ENCODE measurements around the gene OLFM1.

OLFM1 gene

DNA sequence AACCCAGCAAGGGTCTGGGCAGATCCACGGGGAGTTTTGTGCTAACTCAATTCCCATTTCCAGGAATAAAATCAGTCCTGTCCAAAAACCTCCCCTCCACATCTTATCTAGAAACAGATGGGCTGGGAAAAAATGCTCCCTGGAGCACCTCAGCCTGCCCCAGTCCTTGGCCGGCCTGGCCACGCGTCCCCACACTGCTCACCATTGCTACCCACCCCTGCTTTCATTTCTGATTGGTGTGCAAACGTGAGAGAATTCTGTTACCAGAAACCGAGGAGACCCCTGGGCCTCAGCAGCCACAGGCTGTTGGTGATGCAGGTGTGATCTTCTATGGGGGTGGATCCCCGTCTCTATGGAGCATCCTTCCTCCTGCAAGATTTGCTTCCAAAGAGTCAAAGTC is 38.0 kb upstream of the OLFM1 start:
- no peak overlapping the region for H3K4me3 ChIP-seq (ENCODE audit: low read depth, low read length)
- TF ChIP-seq, protein P1, sequence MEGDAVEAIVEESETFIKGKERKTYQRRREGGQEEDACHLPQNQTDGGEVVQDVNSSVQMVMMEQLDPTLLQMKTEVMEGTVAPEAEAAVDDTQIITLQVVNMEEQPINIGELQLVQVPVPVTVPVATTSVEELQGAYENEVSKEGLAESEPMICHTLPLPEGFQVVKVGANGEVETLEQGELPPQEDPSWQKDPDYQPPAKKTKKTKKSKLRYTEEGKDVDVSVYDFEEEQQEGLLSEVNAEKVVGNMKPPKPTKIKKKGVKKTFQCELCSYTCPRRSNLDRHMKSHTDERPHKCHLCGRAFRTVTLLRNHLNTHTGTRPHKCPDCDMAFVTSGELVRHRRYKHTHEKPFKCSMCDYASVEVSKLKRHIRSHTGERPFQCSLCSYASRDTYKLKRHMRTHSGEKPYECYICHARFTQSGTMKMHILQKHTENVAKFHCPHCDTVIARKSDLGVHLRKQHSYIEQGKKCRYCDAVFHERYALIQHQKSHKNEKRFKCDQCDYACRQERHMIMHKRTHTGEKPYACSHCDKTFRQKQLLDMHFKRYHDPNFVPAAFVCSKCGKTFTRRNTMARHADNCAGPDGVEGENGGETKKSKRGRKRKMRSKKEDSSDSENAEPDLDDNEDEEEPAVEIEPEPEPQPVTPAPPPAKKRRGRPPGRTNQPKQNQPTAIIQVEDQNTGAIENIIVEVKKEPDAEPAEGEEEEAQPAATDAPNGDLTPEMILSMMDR (IDR thresholded peaks at IDR 0.05; ENCODE audit: low read depth, low read length): no peak

DNA sequence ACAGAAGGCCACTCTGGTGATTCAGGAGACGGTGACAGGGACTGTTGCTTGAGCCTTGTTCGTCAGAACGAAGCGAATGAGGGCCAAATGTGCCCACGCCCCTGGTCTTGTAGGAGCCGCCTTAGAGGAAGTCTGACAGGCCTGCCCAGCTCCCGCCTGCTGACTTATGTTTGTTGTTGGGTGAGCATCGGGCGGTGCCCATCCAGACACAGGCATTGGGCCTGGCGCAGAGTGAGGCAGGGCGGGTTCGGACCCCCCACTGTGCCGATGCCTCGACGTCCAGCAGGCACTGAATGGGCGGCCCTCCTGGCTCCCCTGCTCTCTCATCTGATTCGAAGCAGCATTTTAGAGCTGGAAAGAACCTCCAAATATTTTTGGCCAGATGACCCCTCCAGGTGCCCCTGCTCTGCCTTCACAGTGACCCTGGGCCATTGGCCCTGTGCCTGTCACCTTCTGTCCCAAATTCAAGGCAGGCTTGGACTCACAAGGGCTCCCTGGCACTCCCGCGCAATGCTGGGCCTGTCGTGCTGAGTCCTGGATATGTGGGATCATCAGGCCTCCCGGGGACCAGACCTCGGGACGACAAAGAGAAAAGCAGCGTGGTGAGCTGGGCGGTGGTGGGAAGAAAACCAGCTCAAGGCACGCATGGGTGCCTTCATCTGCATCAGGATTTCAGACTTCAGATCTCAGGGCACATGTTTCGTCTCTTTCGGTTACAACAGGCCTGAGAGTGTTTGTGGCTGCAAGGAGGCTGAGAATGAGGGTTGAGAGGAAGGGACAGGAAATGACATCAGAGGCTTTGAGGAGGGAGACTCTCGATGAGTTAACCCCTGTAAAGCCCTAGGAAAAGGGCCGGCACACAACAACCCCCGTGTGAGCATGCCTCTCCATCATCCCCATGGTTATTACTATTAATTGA is 37.1 kb upstream of the OLFM1 start:
- H3K4me3 ChIP-seq (ENCODE audit: low read depth, low read length): no peak overlapping the region
- TF ChIP-seq, protein P1 (IDR thresholded peaks at IDR 0.05; ENCODE audit: low read depth, low read length): no peak

DNA sequence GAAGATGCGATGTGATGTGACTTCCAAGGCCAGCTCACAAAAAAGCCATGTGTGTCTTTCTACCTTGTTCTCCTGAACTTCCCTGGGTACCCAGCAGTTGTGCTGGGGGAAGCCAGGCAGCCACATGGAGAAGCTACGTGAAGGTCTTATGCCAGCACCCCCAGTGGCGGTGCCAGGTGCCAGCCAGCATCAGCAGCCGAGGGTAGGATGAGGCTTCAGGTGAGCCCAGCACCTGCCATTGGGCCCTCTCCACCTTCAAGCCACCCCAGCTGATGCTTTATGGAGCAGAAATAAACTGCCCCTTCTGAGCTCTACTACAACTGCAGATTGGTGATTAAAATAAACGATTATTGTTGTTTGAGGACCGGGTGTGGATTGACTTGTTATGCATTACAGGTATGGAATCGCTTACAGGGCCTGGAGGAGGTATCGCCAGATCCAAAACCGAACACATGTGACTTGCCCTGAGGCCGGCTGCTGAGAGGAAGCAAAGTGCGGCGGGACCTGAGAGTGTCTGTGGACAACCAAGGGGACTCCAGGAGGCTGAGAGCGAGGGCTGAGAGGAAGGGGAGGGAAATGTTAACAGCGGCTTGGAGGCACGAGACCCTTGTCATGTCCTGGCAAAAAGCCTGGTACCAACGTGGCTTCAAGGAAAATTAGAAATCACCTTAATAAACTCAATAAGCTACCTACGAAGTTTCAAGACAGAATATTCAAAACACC is 36.0 kb upstream of the OLFM1 start:
- TF ChIP-seq, protein P1 (IDR thresholded peaks at IDR 0.05; ENCODE audit: low read depth, low read length): no peak
- no peak overlapping the region for H3K4me3 ChIP-seq (ENCODE audit: low read depth, low read length)

DNA sequence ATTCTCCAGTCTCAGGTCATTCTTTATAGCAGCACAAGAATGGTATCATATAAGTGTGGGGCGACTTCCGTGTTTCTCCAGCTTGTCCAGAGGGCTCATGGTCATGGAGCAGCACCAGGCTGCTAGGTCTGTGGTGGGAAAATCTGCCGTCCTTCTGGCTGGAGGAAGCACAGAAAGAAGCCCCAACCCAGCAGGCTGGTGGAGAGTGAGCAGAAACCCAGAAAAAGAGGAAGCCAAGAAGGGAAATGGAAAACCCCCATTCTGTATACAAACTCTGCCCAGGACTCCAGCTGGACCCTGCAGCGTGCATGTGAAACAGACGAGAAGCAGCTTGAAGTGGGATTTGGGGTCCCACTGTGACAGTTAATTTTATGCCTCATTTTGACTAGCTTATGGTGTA is 34.3 kb upstream of the OLFM1 start:
- no peak overlapping the region for H3K4me3 ChIP-seq (ENCODE audit: low read depth, low read length)
- TF ChIP-seq, protein P1 (IDR thresholded peaks at IDR 0.05; ENCODE audit: low read depth, low read length): no peak

DNA sequence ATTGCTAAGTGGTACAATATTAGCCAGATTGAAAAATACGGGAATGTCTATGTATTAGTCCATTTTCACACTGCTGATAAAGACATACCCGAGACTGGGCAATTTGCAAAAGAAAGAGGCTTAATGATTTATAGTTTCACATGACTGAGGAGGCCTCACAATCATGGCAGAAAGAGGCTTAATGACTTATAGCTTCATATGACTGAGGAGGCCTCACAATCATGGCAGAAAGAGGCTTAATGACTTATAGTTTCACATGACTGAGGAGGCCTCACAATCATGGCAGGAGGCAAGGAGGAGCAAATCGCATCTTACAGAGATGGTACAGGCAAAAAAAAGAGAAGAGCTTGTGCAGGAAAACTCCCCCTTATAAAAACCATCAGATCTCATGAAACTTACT is 32.3 kb upstream of the OLFM1 start:
- H3K4me3 ChIP-seq (ENCODE audit: low read depth, low read length): no peak overlapping the region
- TF ChIP-seq, protein P1 (IDR thresholded peaks at IDR 0.05; ENCODE audit: low read depth, low read length): no peak

DNA sequence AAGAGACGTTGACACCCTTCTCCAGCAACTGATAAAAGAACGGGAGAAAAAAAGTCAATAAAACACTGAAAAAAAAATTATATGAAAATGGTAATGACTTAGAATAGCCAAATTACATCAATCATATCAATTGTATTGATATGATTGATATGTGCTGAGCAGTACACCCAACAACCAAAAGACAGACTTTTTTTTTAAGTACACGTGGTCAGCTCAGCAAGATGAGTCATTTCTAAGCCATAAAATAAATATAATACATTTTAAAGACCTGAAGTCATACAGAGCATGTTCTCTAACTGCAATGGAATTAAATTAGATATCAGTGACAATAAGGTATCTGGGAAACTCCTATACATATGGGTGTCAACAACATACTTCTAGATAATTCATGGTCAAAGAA is 30.9 kb upstream of the OLFM1 start:
- no peak overlapping the region for H3K4me3 ChIP-seq (ENCODE audit: low read depth, low read length)
- TF ChIP-seq, protein P1 (IDR thresholded peaks at IDR 0.05; ENCODE audit: low read depth, low read length): no peak
